HEK293 (cell line): ENCODE data around the gene S100A13.

Experiments
- CTCF ChIA-PET: fragments of 350-600 bp; formaldehyde crosslinking; extraction: SDS; loops from one replicate; lab custom pipeline; 2021; ENCODE audit warnings: antibody characterized with exemption; lab: Yijun Ruan, JAX
- POLR2A ChIA-PET: fragments of 300-600 bp; formaldehyde crosslinking; extraction: SDS; loops from one replicate; lab custom pipeline; 2020; ENCODE audit warnings: antibody characterized with exemption, inconsistent platforms; lab: Yijun Ruan, JAX
- H3K27ac ChIP-seq: fragments of 200-500 bp; sonication (Bioruptor generic); 2 replicates; pipeline ENCODE4 v1.5.1; 2014; ENCODE audit warnings: low read depth, low read length, control low read depth, inconsistent platforms; ENCODE audit errors: extremely low read depth
- H3K36me3 ChIP-seq, 2 experiments: fragments of 200-500 bp in 1 of 2; sonication (Bioruptor generic) in 1 of 2; 1 replicate in 1 of 2; 2 replicates in 1 of 2; pipeline ENCODE4 v1.5.1; 2014 to 2017; ENCODE audit warnings: inconsistent platforms in 2 of 2, low read length in 2 of 2; ENCODE audit not compliant: control insufficient read depth in 2 of 2, insufficient read depth in 1 of 2
- H3K4me1 ChIP-seq: fragments of 200-500 bp; sonication (Bioruptor generic); 2 replicates; pipeline ENCODE4 v1.5.1; 2014; ENCODE audit warnings: mild to moderate bottlenecking, low read length, inconsistent platforms; ENCODE audit not compliant: control insufficient read depth, insufficient read depth
- H3K4me3 ChIP-seq: 2 replicates; pipeline ENCODE4 v1.5.1; 2011; ENCODE audit warnings: low read depth, mild to moderate bottlenecking, control low read depth, low read length, moderate library complexity
- H3K9me3 ChIP-seq: fragments of 200-500 bp; sonication (Bioruptor generic); 2 replicates; pipeline ENCODE4 v1.5.1; 2014; ENCODE audit warnings: low read depth, low read length, inconsistent platforms; ENCODE audit not compliant: control insufficient read depth, insufficient read depth
- GLIS2 ChIP-seq: fragments of 450-650 bp; formaldehyde crosslinking; IDR thresholded peaks from 2 replicates; pipeline ENCODE4 v1.5.1; 2016; ENCODE audit warnings: missing biosample characterization, missing genetic modification characterization
- HOXD13 ChIP-seq: sonication (generic); formaldehyde crosslinking; IDR thresholded peaks from 2 replicates; pipeline ENCODE4 v1.8.0; 2022; ENCODE audit warnings: missing genetic modification reagents, borderline replicate concordance
- INSM2 ChIP-seq: fragments of 450-650 bp; formaldehyde crosslinking; IDR thresholded peaks from 2 replicates; pipeline ENCODE4 v1.5.1; 2016; ENCODE audit warnings: missing biosample characterization, missing genetic modification characterization
- KLF7 ChIP-seq: fragments of 450-650 bp; formaldehyde crosslinking; IDR thresholded peaks from 2 replicates; pipeline ENCODE4 v1.5.1; 2016; ENCODE audit warnings: missing biosample characterization, missing genetic modification characterization, borderline replicate concordance
- SCRT2 ChIP-seq: fragments of 450-650 bp; formaldehyde crosslinking; IDR thresholded peaks from 2 replicates; pipeline ENCODE4 v1.5.1; 2016; ENCODE audit warnings: missing biosample characterization, missing genetic modification characterization
- WT1 ChIP-seq: fragments of 450-650 bp; formaldehyde crosslinking; IDR thresholded peaks from 2 replicates; pipeline ENCODE4 v1.5.1; 2016; ENCODE audit warnings: missing biosample characterization, missing genetic modification characterization
- ZFHX2 ChIP-seq: fragments of 450-650 bp; formaldehyde crosslinking; conservative IDR thresholded peaks from 2 replicates; pipeline ENCODE4 v1.5.1; 2016; ENCODE audit warnings: missing biosample characterization, missing genetic modification characterization
- ZNF148 ChIP-seq: fragments of 450-650 bp; formaldehyde crosslinking; IDR thresholded peaks from 2 replicates; pipeline ENCODE4 v1.5.0; 2017; ENCODE audit warnings: missing biosample characterization, missing genetic modification characterization, borderline replicate concordance
- ZNF184 ChIP-seq: fragments of 450-650 bp; IDR thresholded peaks from 2 replicates; pipeline ENCODE4 v1.5.1; 2018; ENCODE audit warnings: missing biosample characterization, mild to moderate bottlenecking, missing genetic modification characterization
- ZNF23 ChIP-seq: fragments of 450-650 bp; formaldehyde crosslinking; IDR thresholded peaks from 2 replicates; pipeline ENCODE4 v1.5.1; 2016; ENCODE audit warnings: missing biosample characterization, missing genetic modification characterization, borderline replicate concordance
- ZNF341 ChIP-seq: fragments of 450-650 bp; formaldehyde crosslinking; IDR thresholded peaks from 2 replicates; pipeline ENCODE4; 2016; ENCODE audit warnings: low read depth, missing biosample characterization, missing genetic modification characterization
- ZNF354C ChIP-seq: fragments of 450-650 bp; formaldehyde crosslinking; IDR thresholded peaks from 2 replicates; pipeline ENCODE4 v1.5.1; 2016; ENCODE audit warnings: missing biosample characterization, missing genetic modification characterization, low read depth, borderline replicate concordance
- ZNF510 ChIP-seq: fragments of 450-650 bp; formaldehyde crosslinking; IDR thresholded peaks from 2 replicates; pipeline ENCODE4 v1.5.1; 2018; ENCODE audit warnings: mild to moderate bottlenecking, missing genetic modification characterization, missing biosample characterization; ENCODE audit not compliant: insufficient replicate concordance
- ZNF555 ChIP-seq: fragments of 450-650 bp; formaldehyde crosslinking; conservative IDR thresholded peaks from 2 replicates; pipeline ENCODE4 v1.5.1; 2017; ENCODE audit warnings: missing biosample characterization, mild to moderate bottlenecking, missing genetic modification characterization, inconsistent platforms
- ZNF624 ChIP-seq: fragments of 450-650 bp; formaldehyde crosslinking; IDR thresholded peaks from 2 replicates; pipeline ENCODE4 v1.5.1; 2017; ENCODE audit warnings: missing biosample characterization, missing genetic modification characterization
- ZNF701 ChIP-seq: fragments of 450-650 bp; formaldehyde crosslinking; IDR thresholded peaks from 2 replicates; pipeline ENCODE4 v1.5.1; 2016; ENCODE audit warnings: missing biosample characterization, missing genetic modification characterization
- ZNF76 ChIP-seq: fragments of 450-650 bp; formaldehyde crosslinking; IDR thresholded peaks from 2 replicates; pipeline ENCODE4; 2016; ENCODE audit warnings: low read depth, missing biosample characterization, missing genetic modification characterization, borderline replicate concordance
- ZSCAN30 ChIP-seq: fragments of 450-650 bp; IDR thresholded peaks from 2 replicates; pipeline ENCODE4 v1.5.1; 2018; ENCODE audit warnings: missing biosample characterization, mild to moderate bottlenecking, missing genetic modification characterization, moderate library complexity
- TF ChIP-seq, protein P1 (sequence below): fragments of 450-650 bp; formaldehyde crosslinking; IDR thresholded peaks from 2 replicates; pipeline ENCODE4 v1.5.1; 2016; ENCODE audit warnings: missing biosample characterization, missing genetic modification characterization
- TF ChIP-seq, protein P2 (sequence below): fragments of 450-650 bp; formaldehyde crosslinking; IDR thresholded peaks from 2 replicates; pipeline ENCODE4 v1.5.1; 2016; ENCODE audit warnings: missing biosample characterization, missing genetic modification characterization, borderline replicate concordance

S100A13 gene

DNA sequence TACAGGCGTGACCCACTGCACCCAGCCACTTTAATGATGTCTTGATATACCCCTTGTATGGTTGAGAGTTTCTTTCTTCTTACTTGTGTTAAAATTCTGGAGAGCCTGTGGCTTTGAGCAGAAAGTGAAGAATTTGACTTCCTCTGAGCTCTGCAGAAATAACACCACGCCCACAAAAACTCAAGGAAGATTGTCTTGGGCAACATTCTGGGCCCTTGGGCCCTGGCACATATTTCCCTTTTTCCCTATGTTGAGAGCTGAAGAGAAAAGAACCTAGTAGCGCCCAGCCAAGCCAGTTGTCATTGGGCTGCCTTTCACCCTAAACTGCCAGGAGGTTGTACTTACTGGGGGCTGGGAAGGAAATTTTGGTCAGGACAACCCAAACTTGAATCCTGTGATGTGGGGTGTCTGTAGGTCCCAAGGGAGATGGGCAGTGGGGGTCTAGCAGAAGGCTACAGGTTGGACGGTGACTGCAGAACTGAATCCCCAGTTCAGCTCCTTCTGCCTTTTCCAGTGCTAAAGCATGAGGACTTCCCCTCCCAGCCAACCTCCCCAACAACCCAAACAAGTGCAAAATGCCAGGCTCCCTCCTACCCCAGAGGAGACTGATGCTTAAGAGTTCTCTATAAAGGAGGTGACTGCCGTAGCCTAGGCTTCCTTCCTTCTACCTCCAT is 19.5 kb upstream of the S100A13 start:
- H3K4me3 ChIP-seq: no peak overlapping the region
- H3K27ac ChIP-seq: no peak overlapping the region
- H3K4me1 ChIP-seq: no peaks in the 10 kb centered on the region
- TF ChIP-seq SCRT2 (tag by site-specific recombination): no peak
- no peak for TF ChIP-seq ZNF555
- TF ChIP-seq ZNF23: no peak
- TF ChIP-seq ZNF148 (tag by site-specific recombination): no peak
- TF ChIP-seq KLF7 (tag by site-specific recombination): no peak
- TF ChIP-seq, protein P1, sequence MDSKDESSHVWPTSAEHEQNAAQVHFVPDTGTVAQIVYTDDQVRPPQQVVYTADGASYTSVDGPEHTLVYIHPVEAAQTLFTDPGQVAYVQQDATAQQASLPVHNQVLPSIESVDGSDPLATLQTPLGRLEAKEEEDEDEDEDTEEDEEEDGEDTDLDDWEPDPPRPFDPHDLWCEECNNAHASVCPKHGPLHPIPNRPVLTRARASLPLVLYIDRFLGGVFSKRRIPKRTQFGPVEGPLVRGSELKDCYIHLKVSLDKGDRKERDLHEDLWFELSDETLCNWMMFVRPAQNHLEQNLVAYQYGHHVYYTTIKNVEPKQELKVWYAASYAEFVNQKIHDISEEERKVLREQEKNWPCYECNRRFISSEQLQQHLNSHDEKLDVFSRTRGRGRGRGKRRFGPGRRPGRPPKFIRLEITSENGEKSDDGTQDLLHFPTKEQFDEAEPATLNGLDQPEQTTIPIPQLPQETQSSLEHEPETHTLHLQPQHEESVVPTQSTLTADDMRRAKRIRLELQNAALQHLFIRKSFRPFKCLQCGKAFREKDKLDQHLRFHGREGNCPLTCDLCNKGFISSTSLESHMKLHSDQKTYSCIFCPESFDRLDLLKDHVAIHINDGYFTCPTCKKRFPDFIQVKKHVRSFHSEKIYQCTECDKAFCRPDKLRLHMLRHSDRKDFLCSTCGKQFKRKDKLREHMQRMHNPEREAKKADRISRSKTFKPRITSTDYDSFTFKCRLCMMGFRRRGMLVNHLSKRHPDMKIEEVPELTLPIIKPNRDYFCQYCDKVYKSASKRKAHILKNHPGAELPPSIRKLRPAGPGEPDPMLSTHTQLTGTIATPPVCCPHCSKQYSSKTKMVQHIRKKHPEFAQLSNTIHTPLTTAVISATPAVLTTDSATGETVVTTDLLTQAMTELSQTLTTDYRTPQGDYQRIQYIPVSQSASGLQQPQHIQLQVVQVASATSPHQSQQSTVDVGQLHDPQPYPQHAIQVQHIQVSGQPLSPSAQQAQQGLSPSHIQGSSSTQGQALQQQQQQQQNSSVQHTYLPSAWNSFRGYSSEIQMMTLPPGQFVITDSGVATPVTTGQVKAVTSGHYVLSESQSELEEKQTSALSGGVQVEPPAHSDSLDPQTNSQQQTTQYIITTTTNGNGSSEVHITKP (tag by site-specific recombination): no peak
- no peak for TF ChIP-seq INSM2 (tag by site-specific recombination)
- no peak for TF ChIP-seq ZSCAN30 (tag by site-specific recombination)
- no peak for TF ChIP-seq ZNF354C (tag by site-specific recombination)
- POLR2A ChIA-PET: interaction anchor here (0.9 to 3.6 kb wide), 6 partner anchors 9 to 321 kb away, joined by 3 to 25 read pairs (median 6); partner anchors contain the start of genes CHTOP, CREB3L4, S100A1 and S100A13
- CTCF ChIA-PET: interaction anchor here (1.1 to 2.8 kb wide), 3 partner anchors 9 to 136 kb away, joined by 3 to 8 read pairs (median 6); partner anchors contain the start of gene S100A13
- H3K9me3 ChIP-seq: no peaks in the 10 kb centered on the region
- H3K36me3 ChIP-seq: peaks cover 34 to 57% of the 10 kb centered on the region in 2 experiments

GRCh38 chr1:153643816-153644215 is 16.5 kb upstream of the S100A13 start:
- no peaks in the 10 kb centered on the region for H3K4me1 ChIP-seq
- POLR2A ChIA-PET: interaction anchor here (0.6 to 3.4 kb wide), 7 partner anchors 8 to 140 kb away, joined by 3 to 34 read pairs (median 4); partner anchors contain the start of genes CHTOP, S100A13 and SNAPIN
- CTCF ChIA-PET: interaction anchor here (1.0 to 1.7 kb wide), 3 partner anchors 16 to 133 kb away, joined by 3 to 7 read pairs (median 5); partner anchors contain the start of genes S100A1 and S100A13
- peaks cover 59 to 87% of the 10 kb centered on the region in 2 experiments for H3K36me3 ChIP-seq
- no peak overlapping the region for H3K27ac ChIP-seq
- H3K4me3 ChIP-seq: no peak overlapping the region
- H3K9me3 ChIP-seq: no peaks in the 10 kb centered on the region
- TF ChIP-seq ZFHX2 (tag by site-specific recombination) (no peak), WT1 (tag by site-specific recombination) (no peak), INSM2 (tag by site-specific recombination) (no peak), ZNF76 (no peak), ZNF624 (no peak), ZNF510 (tag by site-specific recombination) (no peak), ZNF184 (tag by site-specific recombination) (no peak), ZNF701 (no peak), ZNF341 (tag by site-specific recombination) (no peak), GLIS2 (tag by site-specific recombination) (no peak), HOXD13 (CRISPR knock-in tag) (no peak)
- TF ChIP-seq, protein P2, sequence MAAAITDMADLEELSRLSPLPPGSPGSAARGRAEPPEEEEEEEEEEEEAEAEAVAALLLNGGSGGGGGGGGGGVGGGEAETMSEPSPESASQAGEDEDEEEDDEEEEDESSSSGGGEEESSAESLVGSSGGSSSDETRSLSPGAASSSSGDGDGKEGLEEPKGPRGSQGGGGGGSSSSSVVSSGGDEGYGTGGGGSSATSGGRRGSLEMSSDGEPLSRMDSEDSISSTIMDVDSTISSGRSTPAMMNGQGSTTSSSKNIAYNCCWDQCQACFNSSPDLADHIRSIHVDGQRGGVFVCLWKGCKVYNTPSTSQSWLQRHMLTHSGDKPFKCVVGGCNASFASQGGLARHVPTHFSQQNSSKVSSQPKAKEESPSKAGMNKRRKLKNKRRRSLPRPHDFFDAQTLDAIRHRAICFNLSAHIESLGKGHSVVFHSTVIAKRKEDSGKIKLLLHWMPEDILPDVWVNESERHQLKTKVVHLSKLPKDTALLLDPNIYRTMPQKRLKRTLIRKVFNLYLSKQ (tag by site-specific recombination): no peak
